Measurements from ENCODE around the gene TRIM41. TPM values are rescaled to one million over a fixed set of nuclear protein-coding genes. Genes with fewer than 3 reads are reported as not detected.

The TRIM41 gene
- total and polyA plus RNA-seq, 2 of the 13 experiments (the other 11 are each of a cell fraction or from before 2014, with no cell fraction given), result 10.2 to 16.7 TPM

- TF ChIP-seq GRHL1 (CRISPR knock-in tag; conservative IDR thresholded peaks at IDR 0.05) (no peak), ERF (CRISPR knock-in tag; IDR thresholded peaks at IDR 0.05) (0 out of 2 replicates have a peak, but pooled peaks have one; percentile 6), U2AF1 (optimal IDR thresholded peaks at IDR 0.05; ENCODE audit: low read depth, low read length) (peak; percentile 8), PHF21A (CRISPR knock-in tag; IDR thresholded peaks at IDR 0.05) (peak; percentile 16; the same call in 1 of the 2 replicates), MYC (CRISPR knock-in tag; IDR thresholded peaks at IDR 0.05; ENCODE audit: borderline replicate concordance) (0 out of 2 replicates have a peak, but pooled peaks have one; percentile 4), ZBTB14 (CRISPR knock-in tag; IDR thresholded peaks at IDR 0.05) (0 out of 2 replicates have a peak, but pooled peaks have one; percentile 19), ASH2L (IDR thresholded peaks at IDR 0.05; ENCODE audit: insufficient read length, low read depth, low read length) (peak; percentile 13), ZBTB3 (CRISPR knock-in tag; IDR thresholded peaks at IDR 0.05; ENCODE audit: borderline replicate concordance, low read depth) (0 out of 2 replicates have a peak, but pooled peaks have one; percentile 51), THRA (CRISPR knock-in tag; IDR thresholded peaks at IDR 0.05; ENCODE audit: borderline replicate concordance) (0 out of 2 replicates have a peak, but pooled peaks have one; percentile 27), TARDBP (CRISPR knock-in tag; IDR thresholded peaks at IDR 0.05) (no peak), GABPB1 (CRISPR knock-in tag; IDR thresholded peaks at IDR 0.05) (peak; percentile 10; the same call in 1 of the 2 replicates), ZNF414 (CRISPR knock-in tag; IDR thresholded peaks at IDR 0.05) (no peak), ZNF326 (CRISPR knock-in tag; IDR thresholded peaks at IDR 0.05; ENCODE audit: borderline replicate concordance) (no peak), ZFAT (CRISPR knock-in tag; conservative IDR thresholded peaks at IDR 0.05) (no peak), NR2F6 (IDR thresholded peaks at IDR 0.05) (no peak), NR2F6 (CRISPR knock-in tag; IDR thresholded peaks at IDR 0.05) (no peak)
Observed at GRCh38 chr5:181188700-181189362, 34.2 kb upstream of the TRIM41 start (continued).
